GM23248 (cell line): ENCODE data around the gene ISG20L2.

ENCODE experiments used
- EZH2 ChIP-seq: fragments of 200-600 bp; sonication (generic); IDR thresholded peaks from 2 replicates; pipeline ENCODE4 v1.6.1; 2018; ENCODE audit warnings: antibody characterized with exemption, mild to moderate bottlenecking; ENCODE audit not compliant: insufficient read depth, poor library complexity, severe bottlenecking
- EZH2phosphoT487 ChIP-seq: fragments of 200-600 bp; sonication (generic); IDR thresholded peaks from 2 replicates; pipeline ENCODE4 v1.6.1; 2018; ENCODE audit warnings: antibody characterized with exemption, moderate library complexity, mild to moderate bottlenecking, low read depth; ENCODE audit not compliant: insufficient read depth

GRCh38 chr1:156738916-156739315, 10.3 kb upstream of the ISG20L2 start:
- TF ChIP-seq EZH2phosphoT487: no peak
- TF ChIP-seq EZH2: no peak
